Measurements from ENCODE around the gene UBE2V1.
"Not testable (repeated sequence)": the region's sequence is repeated elsewhere in the genome, so short reads cannot be mapped to it uniquely, and the experiment has no call there.

The UBE2V1 gene

GRCh38 chr20:50110141-50111047 is 2.6 kb downstream of the UBE2V1 start:
- H3K27me3 ChIP-seq (replicated peaks) = no peaks in the 10 kb centered on the region
- in situ Hi-C loops (cut with HindIII; ENCODE audit: low pct_ligation_motif_present, low sequenced_read_pairs) = no loop called here
- no peak for TF ChIP-seq CTCF (IDR thresholded peaks at IDR 0.05; ENCODE audit: low read depth, low read length, missing control alignments)
- no peak for DNase-seq
- peak overlapping the region; percentile 95 for H3K27ac ChIP-seq
- H3K4me3 ChIP-seq (ENCODE audit: low read depth, low read length) = no peak overlapping the region
- H3K36me3 ChIP-seq (replicated peaks) = peaks cover 3% of the 10 kb centered on the region

DNA sequence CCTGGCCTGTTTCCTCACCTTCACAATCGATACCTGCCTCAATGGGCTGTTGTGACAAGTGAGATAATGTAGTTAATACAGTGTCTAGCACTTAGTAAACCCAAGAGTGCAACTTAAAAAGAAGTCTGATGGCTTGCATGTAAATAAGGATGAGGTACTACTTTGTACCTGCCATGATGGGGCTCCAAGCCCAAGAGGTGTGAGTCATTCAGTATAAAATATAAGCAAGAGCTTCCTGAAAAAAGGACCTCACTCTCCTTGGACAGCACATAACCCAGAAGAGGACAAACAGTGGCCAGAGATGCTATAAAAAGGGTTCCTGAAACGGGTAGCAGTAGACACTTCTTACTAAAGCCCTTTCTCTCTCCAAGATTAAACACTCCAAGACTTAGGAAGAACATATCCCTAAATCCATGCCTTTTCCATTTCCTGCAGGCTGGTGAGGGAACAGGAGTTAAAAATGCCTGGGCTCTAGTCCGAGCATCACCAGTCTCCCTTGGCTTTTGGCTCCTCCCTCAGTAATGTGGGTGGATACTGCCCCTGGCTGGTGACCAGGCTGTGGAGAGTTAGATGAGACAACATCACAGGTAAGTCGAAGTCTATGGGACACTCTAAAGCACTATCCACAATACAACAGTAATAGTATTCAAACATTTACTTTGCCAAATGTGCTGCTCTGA is 4.3 kb downstream of the UBE2V1 start:
- Histone ChIP-seq H3K4me3 (ENCODE audit: low read depth, low read length) (no peak overlapping the region), H3K36me3 (replicated peaks) (peaks cover 3% of the 10 kb centered on the region), H3K27me3 (replicated peaks) (no peaks in the 10 kb centered on the region), H3K27ac (no peak overlapping the region)
- TF ChIP-seq CTCF (IDR thresholded peaks at IDR 0.05; ENCODE audit: low read depth, low read length, missing control alignments) = no peak
- no peak for DNase-seq
- in situ Hi-C loops (cut with HindIII; ENCODE audit: low pct_ligation_motif_present, low sequenced_read_pairs) = no loop called here

DNA sequence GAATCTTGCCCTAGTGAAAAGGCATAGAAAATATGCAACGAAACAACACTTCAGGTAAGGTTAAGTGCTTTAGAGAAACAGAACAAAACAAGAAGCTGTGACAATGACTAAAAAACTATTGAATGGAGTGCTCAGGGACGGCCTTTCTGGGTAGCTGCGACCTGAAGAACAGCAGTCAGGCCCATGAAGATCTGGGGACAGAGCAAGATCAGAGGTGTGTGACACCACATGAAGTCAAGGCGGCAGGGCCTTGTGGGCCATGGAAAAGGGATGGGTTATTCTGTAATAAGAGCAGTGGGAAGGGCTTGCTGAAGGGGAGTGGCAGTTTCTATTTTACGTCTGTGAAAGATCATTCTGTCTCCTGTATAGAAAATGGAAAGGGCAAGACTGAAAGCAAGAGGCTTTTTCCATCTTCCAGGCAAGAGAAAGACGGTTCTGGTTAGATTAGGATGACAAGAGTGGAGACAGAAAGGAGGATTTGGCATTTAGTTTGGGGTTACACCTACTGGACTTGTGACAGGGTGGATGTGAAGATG is 5.1 kb downstream of the UBE2V1 start:
- Histone ChIP-seq H3K36me3 (replicated peaks) (peaks cover 3% of the 10 kb centered on the region), H3K4me3 (ENCODE audit: low read depth, low read length) (no peak overlapping the region), H3K27me3 (replicated peaks) (no peaks in the 10 kb centered on the region), H3K27ac (no peak overlapping the region)
- TF ChIP-seq CTCF (IDR thresholded peaks at IDR 0.05; ENCODE audit: low read depth, low read length, missing control alignments) = no peak
- in situ Hi-C loops (cut with HindIII; ENCODE audit: low pct_ligation_motif_present, low sequenced_read_pairs) = no loop called here
- DNase-seq = no peak

DNA sequence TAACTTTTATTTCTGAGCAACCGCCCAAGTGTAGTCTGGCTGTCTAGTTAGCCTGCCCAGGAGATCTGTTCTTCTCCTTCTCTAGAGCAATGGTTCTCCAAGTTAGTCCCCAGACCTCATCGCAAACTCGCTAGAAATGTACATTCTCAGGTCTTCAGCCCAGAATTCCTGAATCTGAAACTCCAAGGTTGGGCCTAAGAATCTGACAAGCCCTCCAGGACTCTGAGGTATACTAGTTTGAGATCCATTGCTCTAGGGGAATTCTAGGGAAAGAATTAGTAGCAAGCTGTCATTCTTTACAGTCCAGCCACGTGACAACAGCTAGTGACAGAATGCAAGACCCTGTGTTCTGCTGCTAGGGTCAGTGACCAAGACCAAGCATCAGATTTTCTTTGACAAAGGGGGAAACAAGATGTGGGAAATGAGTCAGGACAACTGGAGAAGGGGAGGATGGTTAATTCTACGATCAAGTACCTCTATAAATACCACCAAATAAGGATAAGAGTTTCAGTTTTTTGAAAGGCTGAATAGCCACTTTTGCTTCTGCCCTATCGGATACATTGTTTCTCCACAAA is 5.8 kb downstream of the UBE2V1 start:
- in situ Hi-C loops (cut with HindIII; ENCODE audit: low pct_ligation_motif_present, low sequenced_read_pairs) = no loop called here
- no peaks in the 10 kb centered on the region for H3K27me3 ChIP-seq (replicated peaks)
- H3K4me3 ChIP-seq (ENCODE audit: low read depth, low read length) = no peak overlapping the region
- no peaks in the 10 kb centered on the region for H3K36me3 ChIP-seq (replicated peaks)
- no peak for TF ChIP-seq CTCF (IDR thresholded peaks at IDR 0.05; ENCODE audit: low read depth, low read length, missing control alignments)
- no peak for DNase-seq
- H3K27ac ChIP-seq = no peak overlapping the region

DNA sequence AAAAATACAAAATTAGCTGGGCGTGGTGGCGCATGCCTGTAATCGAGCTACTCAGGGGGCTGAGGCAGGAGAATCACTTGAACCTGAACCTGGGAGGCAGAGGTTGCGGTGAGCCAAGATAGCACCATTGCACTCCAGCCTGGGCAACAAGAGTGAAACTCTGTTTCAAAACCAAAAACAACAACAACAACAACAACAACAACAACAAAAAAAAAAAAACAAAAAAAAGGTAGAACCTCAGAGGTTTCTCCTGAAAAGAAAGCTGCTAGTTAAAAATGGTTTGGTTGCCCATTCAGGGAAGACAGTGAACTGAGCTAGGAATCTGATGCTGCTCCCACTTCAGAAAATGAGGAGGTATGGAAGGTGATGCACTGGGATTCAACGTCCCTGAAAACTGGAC is 6.3 kb downstream of the UBE2V1 start:
- H3K4me3 ChIP-seq (ENCODE audit: low read depth, low read length); H3K27ac ChIP-seq; H3K36me3 ChIP-seq (replicated peaks); in situ Hi-C loops (cut with HindIII; ENCODE audit: low pct_ligation_motif_present, low sequenced_read_pairs); DNase-seq; H3K27me3 ChIP-seq (replicated peaks): not testable (repeated sequence)

DNA sequence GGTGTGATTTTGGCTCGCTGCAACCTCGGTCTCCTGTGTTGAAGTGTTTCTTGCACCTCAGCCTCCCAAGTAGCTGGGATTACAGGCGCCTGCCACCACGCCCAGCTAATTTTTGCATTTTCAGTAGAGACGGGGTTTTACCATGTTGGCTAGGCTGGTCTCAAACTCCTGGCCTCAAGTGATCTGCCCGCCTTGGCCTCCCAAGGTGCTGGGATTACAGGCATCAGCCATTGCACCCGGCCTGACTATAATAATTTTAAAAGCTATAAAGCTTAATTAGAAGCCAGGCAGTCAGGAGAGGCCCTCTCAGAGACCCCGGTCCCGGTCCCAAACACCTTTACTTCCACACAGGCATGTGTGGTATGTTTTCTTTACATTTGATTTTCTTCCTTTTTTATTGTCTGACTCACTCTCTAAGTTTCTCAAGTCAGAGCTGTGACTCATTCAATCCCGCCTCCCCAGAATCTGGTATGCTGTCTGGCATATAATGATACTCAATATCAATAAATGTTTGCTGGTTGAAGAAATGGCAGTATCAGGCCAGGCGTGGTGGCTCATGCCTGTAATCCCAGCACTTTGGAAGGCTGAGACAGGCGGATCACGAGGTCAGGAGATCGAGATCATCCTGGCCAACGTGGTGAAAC is 9.4 kb downstream of the UBE2V1 start:
- peak; percentile 88 for DNase-seq
- H3K27me3 ChIP-seq (replicated peaks); H3K4me3 ChIP-seq (ENCODE audit: low read depth, low read length); in situ Hi-C loops (cut with HindIII; ENCODE audit: low pct_ligation_motif_present, low sequenced_read_pairs); H3K36me3 ChIP-seq (replicated peaks): not testable (repeated sequence)
- peak overlapping the region; percentile 43 for H3K27ac ChIP-seq

DNA sequence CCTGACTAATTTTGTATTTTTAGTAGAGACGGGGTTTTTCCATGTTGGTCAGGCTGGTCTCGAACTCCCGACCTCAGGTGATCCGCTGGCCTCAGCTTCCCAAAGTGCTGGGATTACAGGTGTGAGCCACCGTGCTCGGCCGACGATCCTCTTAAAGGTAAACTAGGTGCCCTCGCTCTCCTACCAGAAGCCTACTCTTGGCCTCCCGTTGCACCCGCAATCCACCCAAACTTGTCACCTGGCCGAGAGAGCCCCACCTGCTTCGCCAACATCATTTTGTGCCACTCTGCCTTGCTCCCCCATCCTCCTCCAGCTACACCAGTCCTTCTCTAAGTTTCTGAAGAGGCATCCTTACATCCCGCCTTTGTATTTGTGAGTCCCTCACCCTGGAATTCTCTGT is 10.4 kb downstream of the UBE2V1 start:
- in situ Hi-C loops (cut with HindIII; ENCODE audit: low pct_ligation_motif_present, low sequenced_read_pairs); H3K4me3 ChIP-seq (ENCODE audit: low read depth, low read length); H3K27ac ChIP-seq; H3K27me3 ChIP-seq (replicated peaks); H3K36me3 ChIP-seq (replicated peaks); DNase-seq: not testable (repeated sequence)

Data from brain microvascular endothelial cell (primary cell).